NCI-H1105 treated with DMSO at 0.1 percent for 48 hours (cell line): Measurements from ENCODE around the gene BUB1B.
A peak's percentile ranks its signal among the peaks of the same experiment; 100 is the strongest.
"Not testable (repeated sequence)": the region's sequence is repeated elsewhere in the genome, so short reads cannot be mapped to it uniquely, and the experiment has no call there.

ENCODE experiments used
- DNase-seq: peaks from one replicate; lab custom pipeline; 2025; lab: John Stamatoyannopoulos, UW

The BUB1B gene

DNA sequence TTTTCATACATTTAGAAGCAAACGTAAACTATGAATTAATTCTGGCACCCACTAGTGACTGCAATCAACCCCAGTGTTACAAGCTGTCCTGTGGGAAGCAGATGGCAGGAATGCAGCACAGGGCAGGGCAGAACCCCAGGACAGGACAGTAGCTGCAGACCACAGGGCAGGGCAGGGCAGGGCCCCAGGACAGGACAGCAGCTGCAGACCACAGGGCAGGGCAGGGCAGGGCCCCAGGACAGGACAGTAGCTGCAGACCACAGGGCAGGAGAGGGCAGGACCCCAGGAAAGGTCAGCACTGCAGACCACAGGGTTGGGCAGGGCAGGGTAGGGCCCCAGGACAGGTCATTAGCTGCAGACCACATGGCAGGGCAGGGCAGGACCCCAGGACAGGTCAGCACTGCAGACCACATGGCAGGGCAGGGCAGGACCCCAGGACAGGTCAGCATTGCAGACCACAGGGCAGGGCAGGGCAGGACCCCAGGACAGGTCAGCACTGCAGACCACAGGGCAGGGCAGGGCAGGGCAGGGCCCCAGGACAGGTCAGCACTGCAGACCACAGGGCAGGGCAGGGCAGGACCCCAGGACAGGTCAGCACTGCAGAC lies 24.9 kb upstream of the BUB1B start:
- DNase-seq, result not testable (repeated sequence)

- DNase-seq, result no peak
These were observed 24.2 kb upstream of the BUB1B start for GRCh38 chr15:40136470-40137302.

GRCh38 chr15:40137303-40138200 lies 23.3 kb upstream of the BUB1B start:
- DNase-seq, result no peak

- not testable (repeated sequence) for DNase-seq
These were observed 22.7 kb upstream of the BUB1B start for GRCh38 chr15:40138201-40138570.

- DNase-seq, result no peak
These were observed 18.4 kb upstream of the BUB1B start for GRCh38 chr15:40142428-40142827.

DNA sequence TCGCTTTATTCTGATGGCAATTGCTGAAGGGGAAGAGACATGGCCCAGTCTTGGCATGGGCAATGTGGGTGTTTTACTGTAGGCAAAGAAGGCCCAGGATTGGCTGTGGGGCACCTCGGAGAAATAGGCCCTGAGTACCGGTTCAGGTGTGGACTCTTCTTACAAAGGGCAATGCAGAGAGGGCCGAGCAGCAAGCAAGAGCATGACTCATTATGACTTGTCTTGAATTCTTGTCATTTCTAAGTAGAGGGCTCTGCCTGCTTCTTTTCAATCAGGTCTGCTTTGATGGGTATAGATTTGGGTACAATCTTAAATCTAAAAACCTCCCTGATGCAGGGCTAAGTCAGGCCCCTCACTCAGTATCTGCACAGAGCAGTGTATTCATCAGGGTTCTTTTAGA lies 14.8 kb upstream of the BUB1B start:
- DNase-seq, result no peak

GRCh38 chr15:40149339-40149738 lies 11.5 kb upstream of the BUB1B start:
- no peak for DNase-seq

DNA sequence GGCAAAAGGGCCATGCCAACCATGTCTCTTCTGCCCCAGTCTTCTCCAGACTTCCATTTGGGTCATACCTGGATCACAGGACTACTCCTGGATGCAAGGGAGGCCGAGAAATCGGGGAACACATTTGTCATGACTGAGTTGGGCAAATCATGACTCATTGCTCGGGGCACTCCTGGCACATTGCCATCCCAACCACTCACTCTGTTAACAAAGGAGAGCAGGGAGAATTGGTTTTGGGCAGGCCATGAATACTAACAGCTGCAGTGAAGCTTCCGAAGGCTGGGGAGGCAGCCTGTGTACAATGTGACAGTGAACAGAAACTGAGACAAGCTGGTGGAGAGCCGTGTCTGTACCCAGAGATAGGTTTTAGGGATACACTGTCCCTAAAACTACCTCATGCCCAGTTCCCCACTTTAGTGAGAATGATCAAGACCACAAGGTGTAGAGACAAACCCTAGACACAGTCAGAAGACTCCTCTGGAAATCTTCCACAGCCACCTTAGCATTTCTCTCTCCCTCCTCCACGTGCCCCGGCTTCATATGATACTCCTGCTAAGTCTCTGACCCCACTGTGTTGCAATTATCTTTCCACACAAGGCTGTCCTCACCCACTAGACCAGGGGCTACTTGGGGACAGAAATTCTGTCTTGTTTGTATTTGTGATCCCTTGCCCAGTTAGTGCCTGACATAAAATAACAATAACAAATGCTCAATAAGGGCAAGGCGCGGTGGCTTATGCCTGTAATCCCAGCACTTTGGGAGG lies 10.5 kb upstream of the BUB1B start:
- DNase-seq, result peak; percentile 65

- no peak for DNase-seq
These were observed 9.4 kb upstream of the BUB1B start for GRCh38 chr15:40151499-40151898.

DNA sequence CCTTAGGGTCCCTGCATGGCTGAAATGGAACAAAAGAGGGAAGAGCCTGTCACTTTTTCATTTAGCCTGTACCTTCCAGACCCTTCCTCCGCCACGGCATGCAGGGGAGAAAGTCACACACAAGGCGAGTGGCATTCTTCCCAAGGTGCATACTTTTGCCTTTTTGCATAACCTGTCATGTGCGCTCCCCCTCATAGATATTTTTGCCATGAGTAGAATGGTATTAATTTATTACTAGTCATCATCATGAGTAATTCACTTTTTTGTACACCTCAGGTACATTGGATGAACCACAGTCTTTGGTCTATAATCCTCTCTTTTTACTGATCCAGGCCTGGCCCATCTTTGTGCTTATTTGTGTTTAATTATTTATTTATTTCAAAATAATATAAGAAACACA lies 8.9 kb upstream of the BUB1B start:
- no peak for DNase-seq

GRCh38 chr15:40154821-40155220 lies 6.0 kb upstream of the BUB1B start:
- DNase-seq, result not testable (repeated sequence)

- peak; percentile 82 for DNase-seq
These were observed 5.5 kb upstream of the BUB1B start for GRCh38 chr15:40155270-40155910.

GRCh38 chr15:40157778-40158447 lies 3.0 kb upstream of the BUB1B start:
- DNase-seq, result no peak

- DNase-seq, result no peak
These were observed 848 bp upstream of the BUB1B start for GRCh38 chr15:40160021-40160420.

DNA sequence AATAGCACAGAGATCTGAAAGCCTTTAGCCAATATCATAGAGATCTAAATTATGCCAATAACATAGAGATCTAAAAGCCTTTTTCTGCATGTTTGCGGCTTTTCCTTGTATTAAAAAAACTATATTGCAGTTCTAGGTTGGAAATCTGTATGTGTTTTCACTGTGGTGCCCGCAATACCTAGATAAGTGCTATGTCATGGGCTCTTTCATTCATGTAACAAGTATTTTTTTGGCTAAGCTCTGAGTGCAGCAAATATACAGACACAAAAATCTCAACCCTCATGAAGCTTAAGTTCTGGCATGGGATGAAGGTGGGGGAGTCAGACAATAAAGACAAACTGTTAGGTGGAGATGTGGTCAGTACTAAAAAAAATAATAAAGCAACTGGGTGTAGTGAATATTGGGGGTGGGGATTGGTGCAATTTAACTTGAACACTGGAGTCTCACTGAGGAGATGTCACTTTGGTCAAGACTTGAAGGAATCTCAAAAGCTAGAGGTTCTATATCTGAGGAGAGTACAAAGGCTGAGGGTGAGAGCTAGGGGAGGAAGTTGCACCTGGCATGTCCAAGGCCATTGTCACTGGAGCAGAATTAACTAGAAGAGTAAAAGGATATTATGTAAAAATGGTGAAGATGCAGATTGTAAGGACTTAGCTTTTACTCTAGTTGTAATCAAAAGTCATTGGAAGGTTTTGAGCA lies 973 bp downstream of the BUB1B start:
- DNase-seq, result peak; percentile 1

DNA sequence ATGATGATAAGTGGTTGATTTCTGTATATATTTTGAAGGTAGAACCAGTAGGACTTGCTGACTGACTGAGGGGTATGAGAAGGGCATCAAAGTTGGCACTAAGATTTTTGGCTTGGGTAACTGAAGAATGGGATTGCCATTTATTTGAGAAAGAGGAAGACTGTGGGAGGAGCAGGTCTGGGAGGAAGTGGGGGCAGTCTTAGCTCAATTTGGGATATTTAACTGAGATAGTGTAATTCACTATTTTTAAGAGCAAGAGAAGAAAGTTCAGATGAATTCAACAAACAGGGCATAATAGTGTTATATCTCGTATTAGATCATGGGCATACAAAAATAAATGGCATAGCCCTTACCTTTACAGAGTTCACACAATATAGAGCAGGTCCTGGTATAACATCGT lies 1.7 kb downstream of the BUB1B start:
- DNase-seq, result no peak

GRCh38 chr15:40163657-40164416 lies 3.0 kb downstream of the BUB1B start:
- DNase-seq, result no peak

- DNase-seq, result not testable (repeated sequence)
These were observed 6.5 kb downstream of the BUB1B start for GRCh38 chr15:40167374-40167773.

DNA sequence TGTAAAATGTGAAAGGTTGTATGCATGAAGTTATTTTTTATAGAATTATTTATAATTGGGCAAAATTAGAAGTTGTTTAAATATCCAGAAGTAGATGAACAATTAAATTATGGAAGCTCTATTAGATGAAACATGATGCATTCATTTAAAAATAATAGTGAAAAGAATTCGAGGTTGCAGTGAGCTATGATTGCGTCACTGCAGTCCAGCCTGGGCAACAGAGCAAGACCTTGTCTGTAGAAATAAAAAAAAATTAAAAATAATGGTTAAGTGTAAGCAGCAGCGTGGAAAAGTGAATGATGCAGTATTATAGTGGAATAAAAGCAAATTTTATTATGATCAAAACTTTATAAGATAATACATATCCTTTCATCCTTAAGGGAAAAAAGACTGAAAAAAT lies 14.3 kb downstream of the BUB1B start:
- no peak for DNase-seq
